Thyroid gland (tissue), 4 donors: Measurements from ENCODE around the gene PRKCA.

ENCODE experiments used
- POLR2A ChIP-seq, 2 donors: fragments of 450-650 bp; IDR thresholded peaks; one replicate each; pipeline ENCODE4 v1.6.1; 2017; ENCODE audit warnings: antibody characterized with exemption in 2 of 2, mild to moderate bottlenecking in 2 of 2, moderate library complexity in 1 of 2
- TF ChIP-seq, protein P1 (sequence below), 6 experiments: fragments of 200-600 bp in 3 of 6; fragments of 450-650 bp in 3 of 6; sonication (generic) in 3 of 6; IDR thresholded peaks; one replicate each; pipeline ENCODE4 v1.5.1; 2016 to 2019; ENCODE audit warnings: antibody characterized with exemption in 6 of 6, mild to moderate bottlenecking in 2 of 6, inconsistent platforms in 1 of 6, moderate library complexity in 1 of 6

GRCh38 chr17:66579556-66579955 is 277.1 kb downstream of the PRKCA start:
- TF ChIP-seq, protein P1, sequence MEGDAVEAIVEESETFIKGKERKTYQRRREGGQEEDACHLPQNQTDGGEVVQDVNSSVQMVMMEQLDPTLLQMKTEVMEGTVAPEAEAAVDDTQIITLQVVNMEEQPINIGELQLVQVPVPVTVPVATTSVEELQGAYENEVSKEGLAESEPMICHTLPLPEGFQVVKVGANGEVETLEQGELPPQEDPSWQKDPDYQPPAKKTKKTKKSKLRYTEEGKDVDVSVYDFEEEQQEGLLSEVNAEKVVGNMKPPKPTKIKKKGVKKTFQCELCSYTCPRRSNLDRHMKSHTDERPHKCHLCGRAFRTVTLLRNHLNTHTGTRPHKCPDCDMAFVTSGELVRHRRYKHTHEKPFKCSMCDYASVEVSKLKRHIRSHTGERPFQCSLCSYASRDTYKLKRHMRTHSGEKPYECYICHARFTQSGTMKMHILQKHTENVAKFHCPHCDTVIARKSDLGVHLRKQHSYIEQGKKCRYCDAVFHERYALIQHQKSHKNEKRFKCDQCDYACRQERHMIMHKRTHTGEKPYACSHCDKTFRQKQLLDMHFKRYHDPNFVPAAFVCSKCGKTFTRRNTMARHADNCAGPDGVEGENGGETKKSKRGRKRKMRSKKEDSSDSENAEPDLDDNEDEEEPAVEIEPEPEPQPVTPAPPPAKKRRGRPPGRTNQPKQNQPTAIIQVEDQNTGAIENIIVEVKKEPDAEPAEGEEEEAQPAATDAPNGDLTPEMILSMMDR (IDR thresholded peaks at IDR 0.05), result no peak
- no peak for TF ChIP-seq POLR2A (IDR thresholded peaks at IDR 0.05)
